ENCODE measurements around the gene CRYGA.

CRYGA gene

GRCh38 chr2:208163489-208163888 is at the start of gene CRYGA:
CRYGA (minus strand) TSS chr2:208163589; CDS start chr2:208163556, 33 bp downstream.
- DNase-seq = no peak

- no peak for DNase-seq
These were observed 47.5 kb upstream of the CRYGA start for GRCh38 chr2:208210688-208211451.

- DNase-seq = no peak
These were observed 45.1 kb upstream of the CRYGA start for GRCh38 chr2:208208335-208209085.

- no peak for DNase-seq
These were observed 44.4 kb upstream of the CRYGA start for GRCh38 chr2:208207769-208208168.

- no peak for DNase-seq
These were observed 40.8 kb upstream of the CRYGA start for GRCh38 chr2:208204166-208204565.

GRCh38 chr2:208195531-208195930 is 32.1 kb upstream of the CRYGA start:
- DNase-seq = no peak

- DNase-seq = no peak
These were observed 29.3 kb upstream of the CRYGA start for GRCh38 chr2:208192611-208193236.

GRCh38 chr2:208189810-208190503 is 26.6 kb upstream of the CRYGA start, which contains the start of gene C2orf80:
C2orf80 (minus strand) TSS chr2:208190030; CDS start chr2:208186986, 3,044 bp downstream.
- no peak for DNase-seq

GRCh38 chr2:208189069-208189809 is 25.9 kb upstream of the CRYGA start:
- no peak for DNase-seq

GRCh38 chr2:208186893-208187292 is 23.5 kb upstream of the CRYGA start:
- DNase-seq = no peak

GRCh38 chr2:208186465-208186864 is 23.1 kb upstream of the CRYGA start:
- DNase-seq = no peak

GRCh38 chr2:208183972-208184705 is 20.8 kb upstream of the CRYGA start:
- DNase-seq = no peak

GRCh38 chr2:208183526-208183925 is 20.1 kb upstream of the CRYGA start:
- DNase-seq = no peak

GRCh38 chr2:208182835-208183234 is 19.4 kb upstream of the CRYGA start:
- DNase-seq = no peak

- DNase-seq = no peak
These were observed 15.7 kb upstream of the CRYGA start for GRCh38 chr2:208179028-208179609.

- DNase-seq = no peak
These were observed 12.4 kb upstream of the CRYGA start for GRCh38 chr2:208175840-208176153.

- DNase-seq = peak; percentile 38 to 53
These were observed 11.9 kb upstream of the CRYGA start for GRCh38 chr2:208175069-208175839.

GRCh38 chr2:208174144-208174543 is 10.8 kb upstream of the CRYGA start:
- DNase-seq = no peak

GRCh38 chr2:208172125-208172524 is 8.7 kb upstream of the CRYGA start:
- DNase-seq = no peak

- no peak for DNase-seq
These were observed 1.8 kb upstream of the CRYGA start for GRCh38 chr2:208164951-208165755.
